GM21423 (cell line): ENCODE data around the gene NCF1.
"Not testable (repeated sequence)": the region's sequence is repeated elsewhere in the genome, so short reads cannot be mapped to it uniquely, and the experiment has no call there.

ENCODE experiments used
- ATAC-seq: cut with Tn5 transposase; IDR thresholded peaks from one replicate; pipeline ENCODE4 v1.9.1; 2021; ENCODE audit warnings: mild to moderate bottlenecking, moderate library complexity; ENCODE audit not compliant: unreplicated experiment

NCF1 gene

GRCh38 chr7:74773760-74774750, at the start of gene NCF1:
NCF1 (plus strand) TSS chr7:74774011; CDS start chr7:74774032, 21 bp downstream.
- ATAC-seq: peak; percentile 82

- ATAC-seq: no peak
Observed at GRCh38 chr7:74725840-74726239, 48.0 kb upstream of the NCF1 start.

GRCh38 chr7:74726309-74727101, 47.3 kb upstream of the NCF1 start:
- no peak for ATAC-seq

- not testable (repeated sequence) for ATAC-seq
Observed at GRCh38 chr7:74728686-74729085, 45.1 kb upstream of the NCF1 start.

- ATAC-seq: not testable (repeated sequence)
Observed at GRCh38 chr7:74730186-74730585, 43.6 kb upstream of the NCF1 start.

GRCh38 chr7:74739974-74740703, 33.7 kb upstream of the NCF1 start:
- not testable (repeated sequence) for ATAC-seq

- not testable (repeated sequence) for ATAC-seq
Observed at GRCh38 chr7:74743936-74744557, 29.8 kb upstream of the NCF1 start.

- not testable (repeated sequence) for ATAC-seq
Observed at GRCh38 chr7:74753921-74754482, 19.8 kb upstream of the NCF1 start.

GRCh38 chr7:74756673-74757072, 17.1 kb upstream of the NCF1 start:
- not testable (repeated sequence) for ATAC-seq

- not testable (repeated sequence) for ATAC-seq
Observed at GRCh38 chr7:74758268-74758667, 15.5 kb upstream of the NCF1 start.

- ATAC-seq: not testable (repeated sequence)
Observed at GRCh38 chr7:74758982-74759381, 14.8 kb upstream of the NCF1 start.

GRCh38 chr7:74765205-74765918, 8.4 kb upstream of the NCF1 start:
- not testable (repeated sequence) for ATAC-seq

GRCh38 chr7:74766509-74766908, 7.3 kb upstream of the NCF1 start:
- ATAC-seq: peak; percentile 27

- ATAC-seq: not testable (repeated sequence)
Observed at GRCh38 chr7:74766991-74767390, 6.8 kb upstream of the NCF1 start.

GRCh38 chr7:74770062-74770461, 3.7 kb upstream of the NCF1 start:
- ATAC-seq: not testable (repeated sequence)

GRCh38 chr7:74772093-74772492, 1.7 kb upstream of the NCF1 start:
- ATAC-seq: not testable (repeated sequence)

GRCh38 chr7:74775111-74775510, 1.3 kb downstream of the NCF1 start:
- not testable (repeated sequence) for ATAC-seq

GRCh38 chr7:74779053-74779452, 5.2 kb downstream of the NCF1 start:
- not testable (repeated sequence) for ATAC-seq

GRCh38 chr7:74781746-74782145, 7.9 kb downstream of the NCF1 start:
- ATAC-seq: not testable (repeated sequence)
